Neural progenitor cell (in vitro differentiated cells): ENCODE data around the gene ACSL4.

Experiments
- CTCF ChIP-seq: fragments of 200-600 bp; sonication (generic); IDR thresholded peaks from 2 replicates; pipeline ENCODE4 v1.5.1; 2017; ENCODE audit warnings: antibody characterized with exemption, mild to moderate bottlenecking
- EZH2 ChIP-seq: fragments of 200-600 bp; sonication (generic); IDR thresholded peaks from 2 replicates; pipeline ENCODE4 v1.6.1; 2017; ENCODE audit warnings: antibody characterized with exemption, mild to moderate bottlenecking, moderate library complexity
- EZH2phosphoT487 ChIP-seq: fragments of 200-600 bp; sonication (generic); IDR thresholded peaks from 2 replicates; pipeline ENCODE4 v1.6.1; 2017; ENCODE audit warnings: antibody characterized with exemption

GRCh38 chrX:109624641-109625616 is 108.1 kb downstream of the ACSL4 start, which contains the start of gene KCNE5:
- TF ChIP-seq CTCF (no peak), EZH2phosphoT487 (no peak), EZH2 (no peak)
